Suprapubic skin (tissue), 4 donors: Measurements from ENCODE around the gene NAA10. TPM values are rescaled to one million over a fixed set of nuclear protein-coding genes. Genes with fewer than 3 reads are reported as not detected.
A peak's percentile ranks its signal among the peaks of the same experiment; 100 is the strongest.

ENCODE experiments used
- DNase-seq, 2 donors: peaks; one replicate each; pipeline ENCODE4 v3.0.0-alpha.2; 2019; ENCODE audit warnings: low spot score in 2 of 2
- H3K27ac ChIP-seq: fragments of 200-600 bp; sonication (generic); one replicate; pipeline ENCODE4 v1.5.1; 2019
- H3K27me3 ChIP-seq: fragments of 200-600 bp; sonication (generic); one replicate; pipeline ENCODE4 v1.5.1; 2019
- H3K36me3 ChIP-seq: fragments of 200-600 bp; sonication (generic); one replicate; pipeline ENCODE4 v1.5.1; 2019
- H3K4me1 ChIP-seq: fragments of 200-600 bp; sonication (generic); one replicate; pipeline ENCODE4 v1.5.1; 2019
- H3K4me3 ChIP-seq: fragments of 200-600 bp; sonication (generic); one replicate; pipeline ENCODE4 v1.5.1; 2019; ENCODE audit warnings: mild to moderate bottlenecking
- H3K9me3 ChIP-seq: fragments of 200-600 bp; sonication (generic); one replicate; pipeline ENCODE4 v1.5.1; 2019
- EP300 ChIP-seq: sonication (generic); formaldehyde crosslinking; IDR thresholded peaks from one replicate; pipeline ENCODE4 v1.6.1; 2017; ENCODE audit warnings: antibody characterized with exemption
- POLR2A ChIP-seq, 2 donors: fragments of 450-650 bp; IDR thresholded peaks; one replicate each; pipeline ENCODE4 v1.6.1; 2017; ENCODE audit warnings: antibody characterized with exemption in 2 of 2, mild to moderate bottlenecking in 2 of 2, moderate library complexity in 2 of 2
- POLR2AphosphoS5 ChIP-seq, 3 donors: sonication (generic); formaldehyde crosslinking; IDR thresholded peaks; one replicate each; pipeline ENCODE4 v1.6.1; 2017; ENCODE audit warnings: antibody characterized with exemption in 3 of 3
- WGBS: methylation state at CpG from one replicate; pipeline ENCODE4 v1.1.5; 2018; 5-methylcytosine and 5-hydroxymethylcytosine counted together
- total RNA-seq, 4 donors: library from RNA; depleted of rRNA; stranded (reverse); fragments of >200 nt; gene quantifications; one replicate each; pipeline ENCODE4 v1.1.0, GENCODE V29; 2016
- TF ChIP-seq, protein P1 (sequence below), 2 donors: fragments of 200-600 bp in 1 of 2; fragments of 450-650 bp in 1 of 2; sonication (generic) in 1 of 2; IDR thresholded peaks; one replicate each; pipeline ENCODE4 v1.5.1; 2016 to 2019; ENCODE audit warnings: antibody characterized with exemption in 2 of 2, mild to moderate bottlenecking in 1 of 2, moderate library complexity in 1 of 2

Gene NAA10
- total RNA-seq, 4 donors from 2014 or later = 58.5 to 97.2 (median 73.0) TPM

DNA sequence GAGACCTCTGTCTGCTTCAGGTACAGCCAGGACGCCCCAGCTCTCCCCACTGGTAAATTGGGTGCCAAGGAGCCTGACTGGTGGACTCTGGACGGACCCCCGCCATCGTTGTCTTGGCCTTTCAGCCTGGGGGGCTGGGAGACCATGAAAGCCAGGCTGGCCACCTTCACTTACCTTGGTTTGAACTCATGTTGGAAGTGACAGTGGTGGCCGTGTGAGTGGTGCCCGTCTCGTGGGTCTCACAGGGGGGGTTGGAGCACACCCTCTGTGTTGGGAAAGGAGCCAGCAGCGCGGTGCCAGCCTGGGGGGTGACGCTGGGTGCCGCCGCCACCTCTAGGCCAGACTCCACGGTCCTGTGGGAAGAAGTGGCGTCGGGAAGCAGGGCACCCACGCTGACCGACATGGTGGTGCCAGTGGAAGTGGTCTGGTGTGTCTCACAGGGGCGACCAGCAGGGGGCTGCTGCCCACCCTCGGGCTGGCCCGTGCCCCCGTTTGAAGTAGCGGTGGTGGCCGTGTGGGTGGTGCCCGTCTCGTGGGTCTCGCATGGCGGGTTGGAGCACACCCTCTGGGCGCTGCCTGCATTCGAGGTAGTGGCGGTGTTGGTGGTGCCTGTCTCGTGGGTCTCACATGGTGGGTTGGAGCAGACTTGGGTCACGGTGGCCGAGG lies 19.2 kb upstream of the NAA10 start:
- no peaks in the 10 kb centered on the region for H3K27me3 ChIP-seq
- H3K4me1 ChIP-seq = no peaks in the 10 kb centered on the region
- 81% methylated on average over 12 of the region's 33 CpGs for WGBS
- no peak for TF ChIP-seq EP300
- no peak for TF ChIP-seq POLR2A (IDR thresholded peaks at IDR 0.05)
- TF ChIP-seq POLR2AphosphoS5 (IDR thresholded peaks at IDR 0.05) = no peak
- TF ChIP-seq, protein P1, sequence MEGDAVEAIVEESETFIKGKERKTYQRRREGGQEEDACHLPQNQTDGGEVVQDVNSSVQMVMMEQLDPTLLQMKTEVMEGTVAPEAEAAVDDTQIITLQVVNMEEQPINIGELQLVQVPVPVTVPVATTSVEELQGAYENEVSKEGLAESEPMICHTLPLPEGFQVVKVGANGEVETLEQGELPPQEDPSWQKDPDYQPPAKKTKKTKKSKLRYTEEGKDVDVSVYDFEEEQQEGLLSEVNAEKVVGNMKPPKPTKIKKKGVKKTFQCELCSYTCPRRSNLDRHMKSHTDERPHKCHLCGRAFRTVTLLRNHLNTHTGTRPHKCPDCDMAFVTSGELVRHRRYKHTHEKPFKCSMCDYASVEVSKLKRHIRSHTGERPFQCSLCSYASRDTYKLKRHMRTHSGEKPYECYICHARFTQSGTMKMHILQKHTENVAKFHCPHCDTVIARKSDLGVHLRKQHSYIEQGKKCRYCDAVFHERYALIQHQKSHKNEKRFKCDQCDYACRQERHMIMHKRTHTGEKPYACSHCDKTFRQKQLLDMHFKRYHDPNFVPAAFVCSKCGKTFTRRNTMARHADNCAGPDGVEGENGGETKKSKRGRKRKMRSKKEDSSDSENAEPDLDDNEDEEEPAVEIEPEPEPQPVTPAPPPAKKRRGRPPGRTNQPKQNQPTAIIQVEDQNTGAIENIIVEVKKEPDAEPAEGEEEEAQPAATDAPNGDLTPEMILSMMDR (IDR thresholded peaks at IDR 0.05) = no peak
- H3K36me3 ChIP-seq = peaks cover 88% of the 10 kb centered on the region
- H3K4me3 ChIP-seq = no peak overlapping the region
- H3K9me3 ChIP-seq = no peaks in the 10 kb centered on the region
- H3K27ac ChIP-seq = no peak overlapping the region
- no peak for DNase-seq

DNA sequence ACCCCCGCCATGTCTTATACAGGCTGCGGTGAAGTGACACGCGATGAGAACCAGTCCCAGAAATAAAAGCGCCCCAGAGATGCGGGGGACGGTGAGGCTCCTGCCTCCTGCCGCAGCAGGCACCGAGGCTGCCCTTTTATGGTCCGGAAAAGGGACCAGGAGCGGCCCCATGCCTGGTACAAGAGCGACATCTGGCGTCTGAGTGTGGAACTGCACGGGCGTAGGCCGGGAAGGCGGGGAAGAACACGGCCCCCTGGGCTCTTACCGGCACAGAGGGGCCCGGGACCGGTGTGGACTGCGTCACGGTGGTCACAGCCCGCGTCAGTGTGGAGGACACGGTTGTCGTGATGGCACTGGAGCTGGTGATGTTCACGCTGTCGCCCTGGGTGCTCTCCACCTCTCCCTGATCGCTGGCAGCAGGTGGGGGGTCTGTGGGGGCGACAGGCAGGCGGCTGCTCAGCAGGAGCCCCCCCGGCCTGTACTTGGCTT lies 18.5 kb upstream of the NAA10 start:
- no peak for DNase-seq
- peaks cover 84% of the 10 kb centered on the region for H3K36me3 ChIP-seq
- no peaks in the 10 kb centered on the region for H3K9me3 ChIP-seq
- no peak overlapping the region for H3K27ac ChIP-seq
- H3K4me3 ChIP-seq = no peak overlapping the region
- no peaks in the 10 kb centered on the region for H3K4me1 ChIP-seq
- H3K27me3 ChIP-seq = no peaks in the 10 kb centered on the region
- WGBS = 54% methylated on average over 17 of the region's 33 CpGs
- TF ChIP-seq EP300 (no peak), POLR2A (IDR thresholded peaks at IDR 0.05) (no peak), POLR2AphosphoS5 (IDR thresholded peaks at IDR 0.05) (peak in 1 of 3 donors; percentile 42)
- TF ChIP-seq, protein P1 (IDR thresholded peaks at IDR 0.05) = peak; percentile 92 to 95

DNA sequence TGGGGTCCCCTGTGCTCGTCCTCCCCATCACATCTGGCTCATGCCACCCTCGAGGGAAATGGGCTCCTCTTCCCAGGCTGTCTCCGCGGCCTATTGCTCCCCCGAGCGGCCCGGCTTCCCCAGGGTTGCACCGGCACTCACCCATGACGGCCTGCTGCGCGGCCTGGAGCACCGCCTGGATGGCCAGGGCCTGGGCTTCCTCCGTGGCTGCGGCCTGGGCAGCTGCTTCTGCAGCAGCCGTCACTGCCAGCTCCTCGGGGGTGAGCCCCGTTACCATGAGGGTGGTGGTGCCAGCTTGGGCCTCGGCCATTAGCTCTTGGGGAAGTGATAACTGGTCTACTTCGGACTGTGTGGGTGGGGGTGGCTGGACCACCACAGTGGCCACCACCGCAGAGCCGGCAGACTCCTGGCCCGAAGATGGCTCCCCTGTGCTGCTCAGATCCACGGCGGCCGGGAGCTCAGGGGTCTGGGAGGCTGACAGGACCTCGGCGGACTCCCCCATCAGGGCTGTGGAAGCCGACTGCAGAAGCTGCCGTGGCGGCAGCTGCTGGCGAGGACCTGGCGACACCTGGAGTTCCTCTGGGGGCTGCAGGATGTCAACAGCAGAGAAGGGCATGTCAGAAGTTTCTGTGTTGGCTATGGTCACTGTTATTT lies 17.7 kb upstream of the NAA10 start:
- no peaks in the 10 kb centered on the region for H3K9me3 ChIP-seq
- DNase-seq = no peak
- H3K4me1 ChIP-seq = peaks cover 5% of the 10 kb centered on the region
- H3K27me3 ChIP-seq = no peaks in the 10 kb centered on the region
- no peak for TF ChIP-seq EP300
- TF ChIP-seq POLR2A (IDR thresholded peaks at IDR 0.05) = no peak
- TF ChIP-seq, protein P1 (IDR thresholded peaks at IDR 0.05) = no peak
- no peak for TF ChIP-seq POLR2AphosphoS5 (IDR thresholded peaks at IDR 0.05)
- no peak overlapping the region for H3K27ac ChIP-seq
- peaks cover 75% of the 10 kb centered on the region for H3K36me3 ChIP-seq
- 90% methylated on average over 2 of the region's 32 CpGs for WGBS
- no peak overlapping the region for H3K4me3 ChIP-seq

DNA sequence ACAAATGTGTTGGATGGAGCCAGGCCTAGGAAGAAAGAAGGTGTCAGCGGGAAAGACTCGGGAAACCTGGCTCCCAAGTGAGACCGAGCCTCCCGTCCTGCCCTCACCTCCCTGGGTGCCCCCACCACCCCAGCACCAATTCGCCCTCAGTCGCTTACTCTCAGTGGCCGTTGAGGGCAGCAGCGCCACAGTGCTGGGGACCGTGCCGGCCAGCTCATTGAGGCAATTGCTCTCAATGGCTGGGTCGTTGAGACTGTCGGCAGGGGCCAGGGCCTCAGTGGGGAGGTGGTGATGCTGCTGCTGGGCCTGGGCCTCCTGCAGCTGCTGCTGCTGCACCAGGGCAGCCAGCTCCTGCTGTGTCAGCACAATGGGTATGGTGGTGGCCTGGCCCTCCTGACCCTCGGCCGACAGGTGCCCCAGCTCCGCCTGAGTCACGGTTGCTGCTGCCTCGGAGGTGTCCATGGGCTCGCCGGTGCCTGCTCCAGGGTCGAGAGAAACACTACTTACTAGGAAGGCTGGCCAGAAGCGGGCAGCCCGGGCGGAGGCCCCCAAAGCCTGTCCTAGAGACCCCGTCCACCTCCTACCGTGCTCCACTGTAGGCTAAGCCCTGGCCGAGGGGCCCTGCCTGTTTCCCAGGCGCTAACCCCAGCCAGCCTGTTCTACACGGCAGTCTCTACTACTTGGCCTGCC lies 17.0 kb upstream of the NAA10 start:
- WGBS = 92% methylated on average over 15 of the region's 28 CpGs
- Histone ChIP-seq H3K9me3 (no peaks in the 10 kb centered on the region), H3K27ac (no peak overlapping the region), H3K36me3 (peaks cover 69% of the 10 kb centered on the region), H3K4me3 (no peak overlapping the region), H3K27me3 (no peaks in the 10 kb centered on the region), H3K4me1 (peaks cover 8% of the 10 kb centered on the region)
- TF ChIP-seq, protein P1 (IDR thresholded peaks at IDR 0.05) = no peak
- no peak for TF ChIP-seq EP300
- TF ChIP-seq POLR2AphosphoS5 (IDR thresholded peaks at IDR 0.05) = no peak
- TF ChIP-seq POLR2A (IDR thresholded peaks at IDR 0.05) = no peak
- DNase-seq = no peak

DNA sequence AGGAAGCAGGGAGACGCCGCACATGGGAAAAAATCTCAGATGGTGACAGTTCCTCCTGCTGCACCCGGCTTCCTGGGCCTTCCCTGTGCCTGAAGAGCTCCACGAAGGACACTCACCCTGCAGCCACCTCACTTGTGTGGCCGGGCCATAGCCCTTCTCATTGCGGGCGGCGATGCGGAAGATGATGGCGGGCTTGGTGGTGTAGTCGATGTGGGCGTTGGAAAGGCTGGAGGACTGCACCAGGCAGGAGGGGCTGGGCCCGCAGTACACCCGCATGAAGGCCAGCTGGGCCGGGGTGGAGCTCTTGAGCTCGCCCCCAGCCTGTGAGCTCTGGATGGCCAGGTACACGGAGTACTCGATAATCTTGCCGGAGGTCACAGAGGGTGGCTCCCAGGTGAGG lies 15.3 kb upstream of the NAA10 start:
- Histone ChIP-seq H3K9me3 (no peaks in the 10 kb centered on the region), H3K27me3 (no peaks in the 10 kb centered on the region), H3K27ac (no peak overlapping the region), H3K4me3 (no peak overlapping the region), H3K4me1 (peaks cover 8% of the 10 kb centered on the region), H3K36me3 (peaks cover 52% of the 10 kb centered on the region)
- no peak for DNase-seq
- TF ChIP-seq EP300 (no peak), POLR2AphosphoS5 (IDR thresholded peaks at IDR 0.05) (no peak), POLR2A (IDR thresholded peaks at IDR 0.05) (no peak)
- TF ChIP-seq, protein P1 (IDR thresholded peaks at IDR 0.05) = no peak
- 90% methylated on average over 10 of the region's 19 CpGs for WGBS
